ENCODE results near the gene P4HA2.
"Not testable (repeated sequence)": the region's sequence is repeated elsewhere in the genome, so short reads cannot be mapped to it uniquely, and the experiment has no call there.

The P4HA2 gene

DNA sequence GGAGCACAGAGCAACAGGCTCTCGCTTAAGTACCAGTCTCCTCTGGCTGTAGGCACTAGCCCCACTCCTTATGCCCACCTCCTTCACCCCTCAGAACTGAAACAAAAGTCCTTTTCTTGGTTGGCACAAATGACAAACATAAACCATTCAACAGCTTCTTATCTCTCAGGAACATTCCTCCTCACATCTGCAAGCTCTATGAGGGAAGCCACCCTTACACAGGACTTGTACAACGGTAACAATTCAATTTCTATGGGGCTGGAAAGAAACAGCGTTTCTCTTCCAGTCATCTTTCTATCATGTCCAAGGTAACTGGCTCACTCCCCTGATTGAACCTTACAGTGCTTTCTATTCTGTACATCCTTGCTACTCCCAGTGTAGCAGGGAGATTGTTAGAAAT, 80.0 kb downstream of the P4HA2 start:
- TF ChIP-seq, protein P1, sequence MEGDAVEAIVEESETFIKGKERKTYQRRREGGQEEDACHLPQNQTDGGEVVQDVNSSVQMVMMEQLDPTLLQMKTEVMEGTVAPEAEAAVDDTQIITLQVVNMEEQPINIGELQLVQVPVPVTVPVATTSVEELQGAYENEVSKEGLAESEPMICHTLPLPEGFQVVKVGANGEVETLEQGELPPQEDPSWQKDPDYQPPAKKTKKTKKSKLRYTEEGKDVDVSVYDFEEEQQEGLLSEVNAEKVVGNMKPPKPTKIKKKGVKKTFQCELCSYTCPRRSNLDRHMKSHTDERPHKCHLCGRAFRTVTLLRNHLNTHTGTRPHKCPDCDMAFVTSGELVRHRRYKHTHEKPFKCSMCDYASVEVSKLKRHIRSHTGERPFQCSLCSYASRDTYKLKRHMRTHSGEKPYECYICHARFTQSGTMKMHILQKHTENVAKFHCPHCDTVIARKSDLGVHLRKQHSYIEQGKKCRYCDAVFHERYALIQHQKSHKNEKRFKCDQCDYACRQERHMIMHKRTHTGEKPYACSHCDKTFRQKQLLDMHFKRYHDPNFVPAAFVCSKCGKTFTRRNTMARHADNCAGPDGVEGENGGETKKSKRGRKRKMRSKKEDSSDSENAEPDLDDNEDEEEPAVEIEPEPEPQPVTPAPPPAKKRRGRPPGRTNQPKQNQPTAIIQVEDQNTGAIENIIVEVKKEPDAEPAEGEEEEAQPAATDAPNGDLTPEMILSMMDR (IDR thresholded peaks at IDR 0.05; ENCODE audit: insufficient read depth, low read depth, low read length, missing control alignments): no peak
- DNase-seq (ENCODE audit: low read depth): no peak
- H3K4me3 ChIP-seq (ENCODE audit: low read length): no peak overlapping the region

DNA sequence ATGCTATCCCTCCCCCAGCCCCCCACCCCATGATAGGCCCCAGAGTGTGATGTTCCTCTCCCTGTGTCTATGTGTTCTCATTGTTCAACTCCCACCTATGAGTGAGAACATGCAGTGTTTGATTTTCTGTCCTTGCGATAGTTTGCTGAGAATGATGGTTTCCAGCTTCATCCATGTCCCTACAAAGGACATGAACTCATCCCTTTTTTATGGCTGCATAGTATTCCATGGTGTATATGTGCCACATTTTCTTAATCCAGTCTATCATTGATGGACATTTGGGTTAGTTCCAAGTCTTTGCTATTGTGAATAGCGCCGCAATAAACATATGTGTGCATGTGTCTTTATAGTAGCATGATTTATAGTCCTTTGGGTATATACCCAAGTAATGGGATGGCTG, 82.3 kb downstream of the P4HA2 start:
- not testable (repeated sequence) for H3K4me3 ChIP-seq (ENCODE audit: low read length); DNase-seq (ENCODE audit: low read depth)

DNA sequence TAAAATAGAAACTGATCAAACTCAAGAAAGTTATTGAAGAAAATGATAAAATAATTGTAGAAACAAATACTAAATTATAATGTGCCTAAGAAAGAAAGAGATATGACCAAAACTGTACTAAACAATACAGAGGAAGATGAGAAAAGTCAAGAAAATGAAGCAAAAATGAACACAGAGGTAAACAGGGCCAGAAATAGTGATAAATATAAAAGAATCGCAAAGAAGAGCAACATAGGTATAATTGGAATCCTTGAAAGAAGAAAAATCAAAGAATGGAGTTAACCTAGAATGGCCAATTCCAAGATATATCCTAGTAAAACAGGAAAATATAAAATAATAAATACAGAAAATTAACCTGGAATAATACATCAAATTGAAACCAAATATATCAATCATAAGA, 84.5 kb downstream of the P4HA2 start:
- TF ChIP-seq, protein P1 (IDR thresholded peaks at IDR 0.05; ENCODE audit: insufficient read depth, low read depth, low read length, missing control alignments): no peak
- no peak overlapping the region for H3K4me3 ChIP-seq (ENCODE audit: low read length)
- DNase-seq (ENCODE audit: low read depth): no peak

DNA sequence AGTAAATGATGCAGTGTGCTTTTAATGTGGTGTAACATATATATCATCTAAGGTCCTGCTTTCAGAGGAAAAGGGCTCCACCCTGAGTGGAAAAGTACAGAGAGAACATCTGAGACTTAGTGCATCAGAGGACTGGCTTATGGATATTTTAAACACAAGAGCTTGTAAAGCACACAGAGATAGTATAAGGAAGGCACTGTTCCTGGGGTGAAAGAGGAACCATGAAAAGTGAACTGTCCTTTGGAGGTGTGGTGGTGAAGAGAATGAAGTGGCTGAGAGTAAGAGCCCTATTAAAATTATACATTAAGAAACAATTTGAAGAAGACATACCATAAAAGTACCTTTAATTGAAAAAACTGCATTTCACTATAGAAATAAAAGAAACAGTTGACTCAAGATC, 85.2 kb downstream of the P4HA2 start:
- TF ChIP-seq, protein P1 (IDR thresholded peaks at IDR 0.05; ENCODE audit: insufficient read depth, low read depth, low read length, missing control alignments): no peak
- H3K4me3 ChIP-seq (ENCODE audit: low read length): no peak overlapping the region
- DNase-seq (ENCODE audit: low read depth): no peak
